H1 (cell line): ENCODE data around the gene SOCS6. TPM values are rescaled to one million over a fixed set of nuclear protein-coding genes. Genes with fewer than 3 reads are reported as not detected.

ENCODE experiments used
- CTCF ChIA-PET: fragments of 300-600 bp; sonication (Branson Sonifier 250); formaldehyde crosslinking; loops from one replicate; lab custom pipeline; 2021; ENCODE audit not compliant: partially characterized antibody; lab: Charles Lee
- POLR2A ChIA-PET: fragments of 300-600 bp; sonication (Branson Sonifier 250); formaldehyde crosslinking; loops from one replicate; lab custom pipeline; 2021; ENCODE audit warnings: inconsistent platforms; ENCODE audit not compliant: partially characterized antibody; lab: Charles Lee
- DNase-seq, 2 experiments: peaks; one replicate each; pipeline versions ENCODE4 v3.0.0 to v3.0.0-alpha.2; 2010 to 2022; ENCODE audit warnings: low spot score in 2 of 2, low read depth in 1 of 2, mixed read lengths in 1 of 2
- FAIRE-seq: peaks from 2 replicates; lab custom pipeline; 2011; peaks lifted over from hg19 to GRCh38; lab: Jason Lieb, UNC
- H2AFZ ChIP-seq: 2 replicates; pipeline ENCODE4 v1.8.1; 2012; ENCODE audit warnings: low read length, inconsistent platforms
- H2AK5ac ChIP-seq: 2 replicates; pipeline ENCODE4 v1.6.1; 2013; ENCODE audit warnings: low read depth, low read length
- H2BK120ac ChIP-seq: replicated peaks from 2 replicates; pipeline ENCODE3; 2013; ENCODE audit warnings: low read depth, low read length, inconsistent platforms
- H2BK12ac ChIP-seq: 2 replicates; pipeline ENCODE4 v1.6.1; 2013; ENCODE audit warnings: low read depth, low read length
- H2BK15ac ChIP-seq: 2 replicates; pipeline ENCODE4 v1.6.1; 2013; ENCODE audit warnings: low read length
- H2BK20ac ChIP-seq: 2 replicates; pipeline ENCODE4 v1.6.1; 2013; ENCODE audit warnings: low read length
- H2BK5ac ChIP-seq: 2 replicates; pipeline ENCODE4 v1.6.1; 2013; ENCODE audit warnings: low read depth, low read length
- H3K14ac ChIP-seq: 2 replicates; pipeline ENCODE4 v1.6.1; 2013; ENCODE audit warnings: inconsistent platforms; ENCODE audit not compliant: insufficient read length
- H3K18ac ChIP-seq: 2 replicates; pipeline ENCODE4 v1.6.1; 2013; ENCODE audit warnings: low read length; ENCODE audit errors: extremely low read depth
- H3K23ac ChIP-seq: 2 replicates; pipeline ENCODE4 v1.6.1; 2013; ENCODE audit warnings: inconsistent platforms; ENCODE audit not compliant: insufficient read length
- H3K23me2 ChIP-seq: 2 replicates; pipeline ENCODE4 v1.6.1; 2013; ENCODE audit warnings: low read depth, low read length
- H3K27ac ChIP-seq: 2 replicates; pipeline ENCODE4 v1.6.1; 2011; ENCODE audit warnings: low read depth, low read length, inconsistent platforms
- H3K27me3 ChIP-seq, 4 experiments: replicated peaks in 1 of 4; 1 replicate in 1 of 4; 2 replicates in 3 of 4; pipeline versions ENCODE4 v1.6.1 to v1.8.1; 2011 to 2013; ENCODE audit warnings: low read length in 3 of 4, mild to moderate bottlenecking in 3 of 4, inconsistent platforms in 2 of 4, mixed read lengths in 2 of 4, moderate library complexity in 1 of 4; ENCODE audit not compliant: control insufficient read depth in 3 of 4, insufficient read depth in 3 of 4; ENCODE audit errors: extremely low read depth in 1 of 4
- H3K36me3 ChIP-seq, 4 experiments: 2 replicates each; pipeline versions ENCODE4 v1.6.1 to v1.8.1; 2011 to 2013; ENCODE audit warnings: mild to moderate bottlenecking in 4 of 4, low read length in 3 of 4, moderate library complexity in 2 of 4, control low read depth in 1 of 4, inconsistent platforms in 1 of 4; ENCODE audit not compliant: insufficient read depth in 4 of 4, control insufficient read depth in 2 of 4
- H3K4ac ChIP-seq: replicated peaks from 2 replicates; pipeline ENCODE3; 2013; ENCODE audit warnings: low read length, low read depth, mixed read lengths, inconsistent platforms; ENCODE audit not compliant: insufficient read length
- H3K4me1 ChIP-seq, 4 experiments: replicated peaks in 1 of 4; 1 replicate in 1 of 4; 2 replicates in 3 of 4; pipeline versions ENCODE4 v1.6.1 to v1.8.1; 2011 to 2013; ENCODE audit warnings: low read length in 3 of 4, inconsistent platforms in 2 of 4, mixed read lengths in 1 of 4; ENCODE audit not compliant: insufficient read depth in 4 of 4, control insufficient read depth in 3 of 4
- H3K4me2 ChIP-seq, 2 experiments: 2 replicates each; pipeline versions ENCODE4 v1.6.1 to v1.8.1; 2011 to 2013; ENCODE audit warnings: low read depth in 2 of 2, low read length in 2 of 2, control low read depth in 1 of 2, inconsistent platforms in 1 of 2, mild to moderate bottlenecking in 1 of 2; ENCODE audit not compliant: insufficient read depth in 1 of 2
- H3K4me3 ChIP-seq, 4 experiments: fragments of 200-600, 300-600 bp in 1 of 4; sonication (generic), shearing (Covaris generic), sonication (Bioruptor Twin) in 1 of 4; 2 replicates each; pipeline versions ENCODE4 v1.5.1 to v1.8.1; 2011 to 2016; ENCODE audit warnings: low read length in 4 of 4, low read depth in 3 of 4, control low read depth in 2 of 4, inconsistent platforms in 2 of 4, mild to moderate bottlenecking in 2 of 4, mixed read lengths in 1 of 4, moderate library complexity in 1 of 4; ENCODE audit not compliant: insufficient read depth in 2 of 4; ENCODE audit errors: extremely low read depth in 1 of 4
- H3K56ac ChIP-seq: replicated peaks from 2 replicates; pipeline ENCODE3; 2013; ENCODE audit warnings: low read depth, mild to moderate bottlenecking, mixed read lengths, low read length, inconsistent platforms; ENCODE audit not compliant: insufficient read length
- H3K79me1 ChIP-seq: 2 replicates; pipeline ENCODE4 v1.6.1; 2013; ENCODE audit warnings: low read depth, low read length, control low read depth
- H3K79me2 ChIP-seq, 2 experiments: 2 replicates each; pipeline versions ENCODE4 v1.6.1 to v1.8.1; 2012 to 2013; ENCODE audit warnings: low read length in 2 of 2, mild to moderate bottlenecking in 2 of 2, inconsistent platforms in 1 of 2; ENCODE audit not compliant: insufficient read depth in 2 of 2, control insufficient read depth in 1 of 2
- H3K9ac ChIP-seq, 4 experiments: replicated peaks in 1 of 4; 1 replicate in 1 of 4; 2 replicates in 3 of 4; pipeline versions ENCODE4 v1.6.1 to v1.8.1; 2011 to 2013; ENCODE audit warnings: low read depth in 3 of 4, low read length in 3 of 4, control low read depth in 2 of 4, mild to moderate bottlenecking in 2 of 4, moderate library complexity in 2 of 4, inconsistent platforms in 1 of 4; ENCODE audit errors: extremely low read depth in 1 of 4
- H3K9me3 ChIP-seq, 2 experiments: 2 replicates each; pipeline versions ENCODE4 v1.6.1 to v1.8.1; 2012 to 2013; ENCODE audit warnings: mild to moderate bottlenecking in 2 of 2, moderate library complexity in 2 of 2, control low read depth in 1 of 2, inconsistent platforms in 1 of 2, low read depth in 1 of 2, low read length in 1 of 2, mixed read lengths in 1 of 2; ENCODE audit not compliant: insufficient read depth in 2 of 2
- H4K20me1 ChIP-seq, 2 experiments: replicated peaks in 1 of 2; 2 replicates each; pipeline versions ENCODE3 to v1.8.1; 2011 to 2013; ENCODE audit warnings: inconsistent platforms in 2 of 2, low read length in 2 of 2, mild to moderate bottlenecking in 1 of 2; ENCODE audit not compliant: insufficient read depth in 2 of 2, control insufficient read depth in 1 of 2
- H4K5ac ChIP-seq: 2 replicates; pipeline ENCODE4 v1.6.1; 2013; ENCODE audit warnings: low read length, low read depth, mixed read lengths, inconsistent platforms; ENCODE audit not compliant: insufficient read length
- H4K8ac ChIP-seq: 2 replicates; pipeline ENCODE4 v1.8.0; 2013; ENCODE audit warnings: mild to moderate bottlenecking, moderate library complexity, low read length, inconsistent platforms; ENCODE audit not compliant: insufficient read depth; ENCODE audit errors: extremely low read depth
- H4K91ac ChIP-seq: replicated peaks from 2 replicates; pipeline ENCODE3; 2013; ENCODE audit warnings: low read length, mixed read lengths, inconsistent platforms; ENCODE audit not compliant: insufficient read length
- ASH2L ChIP-seq: fragments of 200-600, 300-600 bp; sonication (generic); IDR thresholded peaks from one replicate; pipeline ENCODE4 v1.7.1; 2017; ENCODE audit warnings: low read length
- CTBP2 ChIP-seq: IDR thresholded peaks from 2 replicates; pipeline ENCODE4 v1.7.0; 2011; ENCODE audit warnings: borderline replicate concordance, mild to moderate bottlenecking, moderate library complexity, mixed read lengths, low read length; ENCODE audit not compliant: insufficient read depth, insufficient read length
- EZH2 ChIP-seq: fragments of 200-600 bp; sonication (generic); IDR thresholded peaks from 2 replicates; pipeline ENCODE4 v1.7.1; 2012; ENCODE audit warnings: low read depth, mild to moderate bottlenecking, moderate library complexity, low read length, inconsistent platforms; ENCODE audit not compliant: severe bottlenecking
- FOSL1 ChIP-seq: IDR thresholded peaks from 2 replicates; pipeline ENCODE4 v1.6.1; 2011; ENCODE audit warnings: mild to moderate bottlenecking, low read depth, low read length, moderate library complexity; ENCODE audit not compliant: insufficient read depth
- JUN ChIP-seq: IDR thresholded peaks from 2 replicates; pipeline ENCODE4 v1.6.1; 2011; ENCODE audit warnings: low read depth, mild to moderate bottlenecking, improper control_type of control experiment, low read length
- POU5F1 ChIP-seq: IDR thresholded peaks from 2 replicates; pipeline ENCODE4 v1.6.1; 2011; ENCODE audit warnings: low read depth, mild to moderate bottlenecking, low read length, moderate library complexity
- RBBP5 ChIP-seq: IDR thresholded peaks from 2 replicates; pipeline ENCODE4 v1.7.1; 2012; ENCODE audit warnings: low read depth, mild to moderate bottlenecking, inconsistent platforms, low read length, moderate library complexity, borderline replicate concordance
- RXRA ChIP-seq: IDR thresholded peaks from 2 replicates; pipeline ENCODE4 v1.6.1; 2011; ENCODE audit warnings: low read depth, mild to moderate bottlenecking, low read length, moderate library complexity; ENCODE audit not compliant: insufficient read depth
- SP1 ChIP-seq: IDR thresholded peaks from 2 replicates; pipeline ENCODE4 v1.6.1; 2011; ENCODE audit warnings: low read depth, low read length
- SUZ12 ChIP-seq: fragments of 200-600 bp; sonication (generic); IDR thresholded peaks from 2 replicates; pipeline ENCODE4 v1.6.1; 2012; ENCODE audit warnings: mild to moderate bottlenecking, inconsistent platforms, low read length, moderate library complexity, mixed read lengths
- TBP ChIP-seq: IDR thresholded peaks from 2 replicates; pipeline ENCODE4 v1.6.1; 2011; ENCODE audit warnings: low read depth, low read length, improper control_type of control experiment
- WGBS, 2 experiments: shearing (Covaris generic) in 1 of 2; methylation state at CpG; one replicate each; pipeline versions ENCODE4 v1.1.6 to v1.1.7; 2013 to 2015; ENCODE audit warnings: low lambda C conversion rate in 2 of 2, mixed read lengths in 2 of 2, inconsistent platforms in 1 of 2, low coverage in 1 of 2, missing lambda C conversion rate in 1 of 2; ENCODE audit not compliant: insufficient replicate concordance in 2 of 2, insufficient coverage in 1 of 2, insufficient read length in 1 of 2; ENCODE audit errors: extremely low coverage in 1 of 2, missing lambda C conversion rate in 1 of 2; 5-methylcytosine and 5-hydroxymethylcytosine counted together
- polyA plus RNA-seq, 7 experiments: library from polyadenylated mRNA; depleted of rRNA in 3 of 7; stranded (reverse) in 5 of 7; unstranded in 2 of 7; fragments of >200 nt in 5 of 7; fragments of 200-250 nt in 2 of 7; gene quantifications; 1 replicate in 5 of 7; 2 replicates in 1 of 7; 4 replicates in 1 of 7; pipeline versions ENCODE4 v1.2.1 to v1.2.3, GENCODE V29; 2011 to 2013; ENCODE audit warnings: missing spikeins in 2 of 7, mixed read lengths in 2 of 7
- total RNA-seq: library from RNA; stranded (reverse); fragmentation: NEBNext Ultra II Directional; extraction: Animal tissue kit (Norgen Biotek cat#: 25700); gene quantifications from 2 replicates; pipeline ENCODE4 v1.2.1, GENCODE V29; 2021

SOCS6 gene
- total and polyA plus RNA-seq, 2 of the 8 experiments (the other 6 are each of a cell fraction or from before 2014, with no cell fraction given) = 9.1 to 22.9 TPM

DNA sequence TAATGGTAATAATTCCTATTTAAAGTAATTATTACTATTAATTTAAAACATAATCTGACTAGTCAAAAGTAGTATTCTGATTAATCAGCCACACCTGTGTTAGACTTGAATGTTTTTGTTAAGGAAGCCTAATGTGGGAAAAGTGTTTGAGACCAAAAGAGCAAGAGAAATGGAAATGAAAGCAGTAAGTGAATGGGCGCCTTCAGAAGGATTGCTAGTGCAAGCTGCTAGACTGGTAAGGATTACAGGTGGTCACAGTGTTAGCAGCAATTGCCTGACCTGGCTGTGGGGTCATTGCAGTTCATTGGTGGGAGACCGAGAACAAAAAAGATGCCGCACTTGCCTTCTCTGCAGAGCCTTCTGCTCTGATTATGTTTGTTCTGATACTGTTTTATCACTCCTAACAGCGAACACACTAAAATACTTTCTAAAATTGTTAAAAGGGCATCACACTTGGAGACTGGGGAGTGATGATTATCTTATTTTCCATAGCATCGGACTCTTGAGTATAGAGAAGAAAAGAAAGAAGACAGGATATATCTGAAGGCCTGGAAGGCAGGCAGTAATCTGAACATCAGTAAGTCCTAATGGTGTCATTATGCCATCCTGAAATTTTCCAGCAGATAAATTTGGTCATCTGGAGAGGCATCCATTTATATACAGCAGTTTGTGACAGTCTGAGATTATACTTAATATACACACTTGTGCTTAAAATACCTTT, 5.8 kb downstream of the SOCS6 start:
- H4K5ac ChIP-seq = no peak overlapping the region
- H3K27ac ChIP-seq = no peak overlapping the region
- H3K9ac ChIP-seq = no peak overlapping the region
- H2BK120ac ChIP-seq = no peak overlapping the region
- H3K18ac ChIP-seq = no peak overlapping the region
- no peak overlapping the region for H3K14ac ChIP-seq
- H2BK15ac ChIP-seq = no peak overlapping the region
- no peak overlapping the region for H4K8ac ChIP-seq
- peaks cover 0 to 12% (median 8%) of the 10 kb centered on the region in 4 experiments for H3K4me1 ChIP-seq
- H2BK12ac ChIP-seq = no peak overlapping the region
- H3K56ac ChIP-seq = no peak overlapping the region
- 81% methylated on average over 5 of the region's 5 CpGs; no CpG with 5 or more reads in 1 of the 2 experiments for WGBS, 2 experiments
- peaks cover 5 to 16% of the 10 kb centered on the region in 2 experiments for H4K20me1 ChIP-seq
- peaks cover 4% of the 10 kb centered on the region; the same call in 1 of the 2 replicates for H3K23me2 ChIP-seq
- no peak overlapping the region for H3K23ac ChIP-seq
- no peak overlapping the region for H2BK20ac ChIP-seq
- TF ChIP-seq RXRA = no peak
- no peak for TF ChIP-seq JUN
- no peak for TF ChIP-seq SUZ12
- no peak for TF ChIP-seq TBP
- no peak for TF ChIP-seq RBBP5
- no peak for TF ChIP-seq EZH2
- TF ChIP-seq ASH2L = no peak
- no peak for TF ChIP-seq POU5F1
- no peak for TF ChIP-seq SP1
- TF ChIP-seq FOSL1 = no peak
- no peak for TF ChIP-seq CTBP2
- H4K91ac ChIP-seq = no peak overlapping the region
- peaks cover 12% of the 10 kb centered on the region for H3K79me1 ChIP-seq
- ChIA-PET CTCF (no interaction called here), POLR2A (interaction anchor here (1.3 kb wide), 1 partner anchor 89 kb away, joined by 3 read pairs; the partner anchor contains the start of gene RTTN)
- H3K4me3 ChIP-seq = no peak overlapping the region
- DNase-seq (no peak), FAIRE-seq (no peak)
- H2BK5ac ChIP-seq = no peak overlapping the region
- H3K9me3 ChIP-seq = no peaks in the 10 kb centered on the region
- H3K79me2 ChIP-seq = peaks cover 27 to 99% of the 10 kb centered on the region in 2 experiments
- no peak overlapping the region for H3K4me2 ChIP-seq
- H3K4ac ChIP-seq = no peak overlapping the region
- no peak overlapping the region for H2AFZ ChIP-seq
- H2AK5ac ChIP-seq = no peak overlapping the region
- no peaks in the 10 kb centered on the region for H3K27me3 ChIP-seq
- no peaks in the 10 kb centered on the region for H3K36me3 ChIP-seq
